ENCODE data around the gene OTUD7B. TPM values are rescaled to one million over a fixed set of nuclear protein-coding genes. Genes with fewer than 3 reads are reported as not detected.

The OTUD7B gene
- total and polyA plus RNA-seq, 7 donors = 6.0 to 25.2 (median 17.0) TPM

- Histone ChIP-seq H3K9me3 (no peaks in the 10 kb centered on the region), H3K27me3 (no peaks in the 10 kb centered on the region), H3K4me1 (no peaks in the 10 kb centered on the region), H3K27ac (no peak overlapping the region), H3K4me3 (no peak overlapping the region), H3K36me3 (no peaks in the 10 kb centered on the region)
- 45 to 77% methylated on average over 6 of the region's 6 CpGs for WGBS, 2 donors
- no peak for DNase-seq
- TF ChIP-seq POLR2A (IDR thresholded peaks at IDR 0.05) = no peak
- no peak for TF ChIP-seq CTCF (IDR thresholded peaks at IDR 0.05)
- no peak for TF ChIP-seq EP300 (IDR thresholded peaks at IDR 0.05)
- no peak for TF ChIP-seq POLR2AphosphoS5 (IDR thresholded peaks at IDR 0.05)
- intact Hi-C loops (cut with DNase I) = no loop called here
Measured at GRCh38 chr1:150022357-150022756, 11.8 kb upstream of the OTUD7B start.

GRCh38 chr1:150021191-150021694, 10.7 kb upstream of the OTUD7B start:
- H3K27me3 ChIP-seq = no peaks in the 10 kb centered on the region
- 17 to 58% methylated on average over 5 of the region's 5 CpGs for WGBS, 2 donors
- no peak overlapping the region for H3K27ac ChIP-seq
- H3K36me3 ChIP-seq = no peaks in the 10 kb centered on the region
- intact Hi-C loops (cut with DNase I) = no loop called here
- no peak overlapping the region for H3K4me3 ChIP-seq
- no peaks in the 10 kb centered on the region for H3K9me3 ChIP-seq
- TF ChIP-seq EP300 (IDR thresholded peaks at IDR 0.05) = no peak
- no peak for TF ChIP-seq POLR2AphosphoS5 (IDR thresholded peaks at IDR 0.05)
- TF ChIP-seq CTCF (IDR thresholded peaks at IDR 0.05) = no peak
- no peak for TF ChIP-seq POLR2A (IDR thresholded peaks at IDR 0.05)
- H3K4me1 ChIP-seq = no peaks in the 10 kb centered on the region
- no peak for DNase-seq

- Histone ChIP-seq H3K36me3 (no peaks in the 10 kb centered on the region), H3K4me1 (no peaks in the 10 kb centered on the region), H3K9me3 (no peaks in the 10 kb centered on the region), H3K4me3 (no peak overlapping the region), H3K27ac (no peak overlapping the region), H3K27me3 (no peaks in the 10 kb centered on the region)
- no peak for TF ChIP-seq POLR2AphosphoS5 (IDR thresholded peaks at IDR 0.05)
- TF ChIP-seq CTCF (IDR thresholded peaks at IDR 0.05) = no peak
- TF ChIP-seq POLR2A (IDR thresholded peaks at IDR 0.05) = no peak
- TF ChIP-seq EP300 (IDR thresholded peaks at IDR 0.05) = no peak
- WGBS, 2 donors = 76 to 92% methylated on average over 2 of the region's 2 CpGs
- intact Hi-C loops (cut with DNase I) = no loop called here
- no peak for DNase-seq
Measured at GRCh38 chr1:150020711-150021110, 10.2 kb upstream of the OTUD7B start.

- no peaks in the 10 kb centered on the region for H3K4me1 ChIP-seq
- H3K4me3 ChIP-seq = no peak overlapping the region
- no peak for TF ChIP-seq CTCF (IDR thresholded peaks at IDR 0.05)
- TF ChIP-seq POLR2A (IDR thresholded peaks at IDR 0.05) = no peak
- no peaks in the 10 kb centered on the region for H3K9me3 ChIP-seq
- no peaks in the 10 kb centered on the region for H3K36me3 ChIP-seq
- H3K27ac ChIP-seq = no peak overlapping the region
- no peaks in the 10 kb centered on the region for H3K27me3 ChIP-seq
- intact Hi-C loops (cut with DNase I) = no loop called here
- 85 to 93% methylated on average over 4 of the region's 4 CpGs for WGBS, 2 donors
- DNase-seq = no peak
Measured at GRCh38 chr1:150018165-150018564, 7.6 kb upstream of the OTUD7B start.

- TF ChIP-seq POLR2AphosphoS5 (IDR thresholded peaks at IDR 0.05) = no peak
- no peak for TF ChIP-seq POLR2A (IDR thresholded peaks at IDR 0.05)
- no peak for TF ChIP-seq EP300 (IDR thresholded peaks at IDR 0.05)
- TF ChIP-seq CTCF (IDR thresholded peaks at IDR 0.05) = no peak
- intact Hi-C loops (cut with DNase I) = no loop called here
- no peaks in the 10 kb centered on the region for H3K36me3 ChIP-seq
- DNase-seq = no peak
- H3K4me3 ChIP-seq = no peak overlapping the region
- H3K27me3 ChIP-seq = no peaks in the 10 kb centered on the region
- H3K27ac ChIP-seq = no peak overlapping the region
- H3K4me1 ChIP-seq = no peaks in the 10 kb centered on the region
- H3K9me3 ChIP-seq = no peaks in the 10 kb centered on the region
Measured at GRCh38 chr1:150017206-150017750, 6.8 kb upstream of the OTUD7B start.

Measured in sigmoid colon (tissue), 7 donors.